ENCODE results near the gene FRAS1. TPM values are rescaled to one million over a fixed set of nuclear protein-coding genes. Genes with fewer than 3 reads are reported as not detected.

The FRAS1 gene
- total and polyA plus RNA-seq, 9 of the 15 experiments (the other 6 are each of a cell fraction or from before 2014, with no cell fraction given): under 0.01 to 0.11 (median 0.04) TPM; not detected in 2

DNA sequence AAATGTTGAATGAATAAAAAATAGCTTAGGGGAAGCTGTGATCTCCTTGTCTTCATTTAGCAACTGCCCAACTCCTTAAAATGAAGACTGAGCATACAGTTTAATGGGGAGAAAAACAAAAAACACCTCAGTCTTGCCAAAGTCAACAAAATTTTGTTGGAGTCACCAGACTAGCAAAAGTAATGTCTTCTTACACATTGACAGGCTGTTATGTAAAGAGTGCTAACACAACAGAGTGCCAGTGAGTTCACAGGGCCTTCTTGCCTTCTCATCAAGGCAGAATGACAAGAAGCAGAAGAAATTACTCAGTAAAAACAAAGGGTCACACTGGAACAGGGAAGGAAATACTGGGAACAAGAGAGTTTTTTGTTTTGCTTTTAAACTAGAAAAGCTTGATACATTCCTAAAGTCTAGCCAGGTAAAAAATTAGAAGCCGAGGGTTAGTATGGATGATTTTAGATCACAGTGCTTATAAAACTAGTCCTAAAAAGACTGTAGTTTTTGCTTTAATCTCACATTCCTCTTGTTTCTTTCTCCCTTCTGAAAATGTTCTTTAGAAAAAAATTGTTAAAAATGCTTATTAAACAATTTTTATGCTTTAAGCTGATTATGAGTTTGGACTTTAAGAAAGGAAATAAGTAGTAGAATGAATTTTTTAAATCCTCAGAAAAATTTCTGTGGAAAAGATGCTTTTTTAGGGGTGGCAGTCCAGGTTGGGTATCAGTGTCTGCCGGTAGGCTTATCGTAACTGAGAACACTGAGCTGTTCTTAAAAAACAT, 38.7 kb upstream of the FRAS1 start:
- in situ Hi-C loops (cut with MboI) (no loop called here), intact Hi-C loops (cut with micrococcal nuclease) (no loop called here)
- no peak for DNase-seq (ENCODE audit: extremely low read depth in 1 of 4, low spot score in 3 of 4)
- no peaks in the 10 kb centered on the region for H4K20me1 ChIP-seq (replicated peaks; ENCODE audit: control insufficient read depth, insufficient read depth, low read length)
- H3K27ac ChIP-seq (ENCODE audit: extremely low read depth, low read depth, low read length): no peak overlapping the region
- no peak overlapping the region for H3K4me2 ChIP-seq (ENCODE audit: insufficient read depth, low read length)
- no peak overlapping the region for H3K4me3 ChIP-seq
- WGBS (ENCODE audit: insufficient coverage, low coverage, missing lambda C conversion rate): 9% methylated on average over 3 of the region's 3 CpGs
- H3K9me3 ChIP-seq (replicated peaks; ENCODE audit: control insufficient read depth, insufficient read depth, low read depth, low read length): no peaks in the 10 kb centered on the region
- H3K9me1 ChIP-seq (ENCODE audit: control insufficient read depth, insufficient read depth, low read length): no peaks in the 10 kb centered on the region
- no peaks in the 10 kb centered on the region; a peak in 1 of 5 replicates for H3K27me3 ChIP-seq (ENCODE audit: control insufficient read depth in 2 of 2, insufficient read depth in 2 of 2, low read length in 2 of 2)
- no peak for FAIRE-seq
- no peak overlapping the region for H2AFZ ChIP-seq (ENCODE audit: low read depth, low read length)
- ATAC-seq: no peak
- TF ChIP-seq NR2C1 (IDR thresholded peaks at IDR 0.05): no peak
- no peak for TF ChIP-seq NR2C1 (tag; IDR thresholded peaks at IDR 0.05)
- peak; percentile 40; the same call in 1 of the 2 replicates for TF ChIP-seq MAFG (tag; conservative IDR thresholded peaks at IDR 0.05)
- TF ChIP-seq KAT2B (IDR thresholded peaks at IDR 0.05; ENCODE audit: low read depth, low read length): no peak
- no peak for TF ChIP-seq FOSL1 (tag; conservative IDR thresholded peaks at IDR 0.05)
- TF ChIP-seq, protein P1, sequence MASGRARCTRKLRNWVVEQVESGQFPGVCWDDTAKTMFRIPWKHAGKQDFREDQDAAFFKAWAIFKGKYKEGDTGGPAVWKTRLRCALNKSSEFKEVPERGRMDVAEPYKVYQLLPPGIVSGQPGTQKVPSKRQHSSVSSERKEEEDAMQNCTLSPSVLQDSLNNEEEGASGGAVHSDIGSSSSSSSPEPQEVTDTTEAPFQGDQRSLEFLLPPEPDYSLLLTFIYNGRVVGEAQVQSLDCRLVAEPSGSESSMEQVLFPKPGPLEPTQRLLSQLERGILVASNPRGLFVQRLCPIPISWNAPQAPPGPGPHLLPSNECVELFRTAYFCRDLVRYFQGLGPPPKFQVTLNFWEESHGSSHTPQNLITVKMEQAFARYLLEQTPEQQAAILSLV (tag; IDR thresholded peaks at IDR 0.05): no peak
- TF ChIP-seq, protein P2, sequence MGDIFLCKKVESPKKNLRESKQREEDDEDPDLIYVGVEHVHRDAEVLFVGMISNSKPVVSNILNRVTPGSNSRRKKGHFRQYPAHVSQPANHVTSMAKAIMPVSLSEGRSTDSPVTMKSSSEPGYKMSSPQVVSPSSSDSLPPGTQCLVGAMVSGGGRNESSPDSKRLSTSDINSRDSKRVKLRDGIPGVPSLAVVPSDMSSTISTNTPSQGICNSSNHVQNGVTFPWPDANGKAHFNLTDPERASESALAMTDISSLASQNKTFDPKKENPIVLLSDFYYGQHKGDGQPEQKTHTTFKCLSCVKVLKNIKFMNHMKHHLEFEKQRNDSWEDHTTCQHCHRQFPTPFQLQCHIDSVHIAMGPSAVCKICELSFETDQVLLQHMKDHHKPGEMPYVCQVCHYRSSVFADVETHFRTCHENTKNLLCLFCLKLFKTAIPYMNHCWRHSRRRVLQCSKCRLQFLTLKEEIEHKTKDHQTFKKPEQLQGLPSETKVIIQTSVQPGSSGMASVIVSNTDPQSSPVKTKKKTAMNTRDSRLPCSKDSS (IDR thresholded peaks at IDR 0.05; ENCODE audit: low read depth, partially characterized antibody): no peak
- TF ChIP-seq C11orf30 (IDR thresholded peaks at IDR 0.05; ENCODE audit: low read depth): peak; percentile 60
- TF ChIP-seq ZNF316 (IDR thresholded peaks at IDR 0.05): peak; percentile 78
- no peak for TF ChIP-seq BDP1 (IDR thresholded peaks at IDR 0.05; ENCODE audit: insufficient read depth, insufficient read length)
- TF ChIP-seq MAFF (IDR thresholded peaks at IDR 0.05; ENCODE audit: low read length): peak; percentile 22; the same call in 1 of the 2 replicates
- TF ChIP-seq ZNF282 (CRISPR knock-in tag; IDR thresholded peaks at IDR 0.05): no peak
- no peak for TF ChIP-seq SRSF1 (IDR thresholded peaks at IDR 0.05; ENCODE audit: low read depth, low read length)
- TF ChIP-seq, protein P3, sequence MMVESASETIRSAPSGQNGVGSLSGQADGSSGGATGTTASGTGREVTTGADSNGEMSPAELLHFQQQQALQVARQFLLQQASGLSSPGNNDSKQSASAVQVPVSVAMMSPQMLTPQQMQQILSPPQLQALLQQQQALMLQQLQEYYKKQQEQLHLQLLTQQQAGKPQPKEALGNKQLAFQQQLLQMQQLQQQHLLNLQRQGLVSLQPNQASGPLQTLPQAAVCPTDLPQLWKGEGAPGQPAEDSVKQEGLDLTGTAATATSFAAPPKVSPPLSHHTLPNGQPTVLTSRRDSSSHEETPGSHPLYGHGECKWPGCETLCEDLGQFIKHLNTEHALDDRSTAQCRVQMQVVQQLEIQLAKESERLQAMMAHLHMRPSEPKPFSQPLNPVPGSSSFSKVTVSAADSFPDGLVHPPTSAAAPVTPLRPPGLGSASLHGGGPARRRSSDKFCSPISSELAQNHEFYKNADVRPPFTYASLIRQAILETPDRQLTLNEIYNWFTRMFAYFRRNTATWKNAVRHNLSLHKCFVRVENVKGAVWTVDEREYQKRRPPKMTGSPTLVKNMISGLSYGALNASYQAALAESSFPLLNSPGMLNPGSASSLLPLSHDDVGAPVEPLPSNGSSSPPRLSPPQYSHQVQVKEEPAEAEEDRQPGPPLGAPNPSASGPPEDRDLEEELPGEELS (CRISPR knock-in tag; IDR thresholded peaks at IDR 0.05; ENCODE audit: borderline replicate concordance): no peak
- TF ChIP-seq NR1H2 (CRISPR knock-in tag; IDR thresholded peaks at IDR 0.05): no peak
- no peak for TF ChIP-seq CHD1 (IDR thresholded peaks at IDR 0.05; ENCODE audit: low read length)
- TF ChIP-seq ZC3H8 (IDR thresholded peaks at IDR 0.05): no peak
- TF ChIP-seq FOXJ2 (tag; IDR thresholded peaks at IDR 0.05): no peak
- TF ChIP-seq, protein P4, sequence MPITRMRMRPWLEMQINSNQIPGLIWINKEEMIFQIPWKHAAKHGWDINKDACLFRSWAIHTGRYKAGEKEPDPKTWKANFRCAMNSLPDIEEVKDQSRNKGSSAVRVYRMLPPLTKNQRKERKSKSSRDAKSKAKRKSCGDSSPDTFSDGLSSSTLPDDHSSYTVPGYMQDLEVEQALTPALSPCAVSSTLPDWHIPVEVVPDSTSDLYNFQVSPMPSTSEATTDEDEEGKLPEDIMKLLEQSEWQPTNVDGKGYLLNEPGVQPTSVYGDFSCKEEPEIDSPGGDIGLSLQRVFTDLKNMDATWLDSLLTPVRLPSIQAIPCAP (CRISPR knock-in tag; IDR thresholded peaks at IDR 0.05; ENCODE audit: borderline replicate concordance): no peak
- H3K36me3 ChIP-seq (ENCODE audit: control insufficient read depth, insufficient read depth, low read length): no peaks in the 10 kb centered on the region
- H3K9ac ChIP-seq (ENCODE audit: insufficient read depth in 1 of 2, low read depth in 2 of 2, low read length in 2 of 2): no peak overlapping the region
- ChIA-PET POLR2A (no interaction called here), CTCF (ENCODE audit: low intra/inter-chr PET ratio) (no interaction called here)
- H3K4me1 ChIP-seq (replicated peaks in 1 of 2; ENCODE audit: control insufficient read depth in 2 of 2, insufficient read depth in 2 of 2, low read length in 2 of 2): no peaks in the 10 kb centered on the region
- no peaks in the 10 kb centered on the region for H3K79me2 ChIP-seq (ENCODE audit: control insufficient read depth, insufficient read depth, low read length)
- BruUV-seq (replicated peaks): no TSS peak
